GM21825 (cell line): ENCODE data around the gene CTF1.
"Not testable (repeated sequence)": the region's sequence is repeated elsewhere in the genome, so short reads cannot be mapped to it uniquely, and the experiment has no call there.

ENCODE experiments used
- ATAC-seq: cut with Tn5 transposase; IDR thresholded peaks from one replicate; pipeline ENCODE4 v1.9.1; 2021; ENCODE audit warnings: mild to moderate bottlenecking, moderate library complexity; ENCODE audit not compliant: unreplicated experiment

Gene CTF1

DNA sequence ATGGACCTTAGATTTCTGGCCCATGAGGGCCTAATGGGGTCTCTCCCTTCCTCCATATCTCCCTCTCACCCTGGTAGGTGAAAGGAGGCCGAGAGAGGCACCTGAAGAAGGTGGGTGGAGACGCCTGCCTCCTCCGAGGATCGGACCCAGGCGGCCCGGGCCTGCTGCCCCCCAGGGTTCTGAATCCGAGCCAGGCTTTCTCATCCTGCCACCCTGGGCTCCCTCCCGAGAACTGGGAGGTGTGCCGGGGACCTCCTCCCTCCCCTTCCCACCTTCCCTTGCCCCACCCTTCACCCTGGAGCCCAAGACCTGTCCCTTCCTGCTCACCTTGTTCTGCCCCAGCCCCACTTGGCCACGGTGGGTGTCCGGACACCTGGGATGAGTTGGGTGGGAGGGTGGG lies 32.0 kb downstream of the CTF1 start:
- ATAC-seq: no peak

DNA sequence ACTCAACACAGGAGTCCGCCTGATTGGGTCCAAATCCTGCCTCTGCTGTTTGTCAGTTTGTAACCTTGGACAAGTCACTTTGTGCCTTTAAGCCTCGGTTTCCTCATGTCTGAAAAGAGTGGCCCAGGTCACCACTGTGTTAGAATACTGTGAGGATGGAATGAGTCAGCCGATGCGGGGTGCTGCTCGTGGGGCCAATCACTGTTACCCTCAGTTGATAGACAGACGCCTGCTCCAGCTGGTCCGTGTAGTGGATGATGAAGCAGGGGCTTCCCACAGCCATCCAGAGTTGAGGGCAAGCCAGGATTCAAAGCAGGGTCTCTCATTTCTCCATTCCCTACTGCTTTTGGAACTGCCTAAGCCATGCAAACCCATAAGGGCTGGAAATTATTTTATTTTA lies 32.8 kb downstream of the CTF1 start:
- no peak for ATAC-seq

DNA sequence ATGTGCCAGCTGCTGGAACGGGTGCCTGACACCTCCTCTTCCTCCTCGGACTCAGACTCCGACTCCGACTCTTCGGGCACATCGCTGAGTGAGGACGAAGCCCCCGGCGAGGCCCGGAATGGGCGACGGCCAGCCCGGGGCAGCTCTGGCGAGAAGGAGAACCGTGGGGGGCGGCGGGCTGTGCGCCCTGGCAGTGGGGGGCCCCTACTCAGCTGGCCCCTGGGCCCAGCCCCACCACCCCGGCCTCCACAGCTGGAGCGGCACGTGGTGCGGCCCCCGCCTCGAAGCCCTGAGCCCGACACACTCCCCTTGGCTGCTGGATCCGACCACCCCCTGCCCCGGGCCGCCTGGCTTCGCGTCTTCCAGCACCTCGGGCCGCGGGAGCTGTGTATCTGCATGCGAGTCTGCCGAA lies 33.8 kb downstream of the CTF1 start:
- no peak for ATAC-seq

DNA sequence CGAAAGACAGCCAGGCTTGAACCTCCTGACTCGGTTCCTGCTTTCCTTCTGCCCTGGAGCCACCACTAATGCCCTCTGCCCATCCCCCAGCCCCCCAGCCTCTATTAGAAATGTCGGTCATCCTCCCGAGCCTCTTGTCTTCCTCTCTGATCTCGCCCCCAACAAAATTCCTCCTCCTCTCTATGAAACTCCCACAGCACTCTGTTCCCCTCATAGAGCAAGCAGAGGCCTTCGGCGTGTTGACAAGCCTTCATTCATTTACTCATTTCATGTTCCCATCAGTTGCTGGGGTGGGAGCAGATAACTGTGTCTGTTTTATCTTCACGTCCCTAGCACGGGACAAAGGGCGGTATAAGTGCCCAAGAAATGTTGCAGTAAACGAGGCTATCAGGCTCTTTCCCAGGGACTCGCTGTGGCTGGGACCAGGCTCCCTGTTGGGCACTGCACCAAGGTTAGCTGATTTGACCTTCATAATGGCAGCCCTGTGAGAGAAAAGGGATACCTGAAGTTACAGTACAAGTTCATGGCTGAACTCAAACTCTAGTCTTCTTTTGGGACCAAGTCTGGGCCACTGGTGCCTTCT lies 34.7 kb downstream of the CTF1 start:
- no peak for ATAC-seq

DNA sequence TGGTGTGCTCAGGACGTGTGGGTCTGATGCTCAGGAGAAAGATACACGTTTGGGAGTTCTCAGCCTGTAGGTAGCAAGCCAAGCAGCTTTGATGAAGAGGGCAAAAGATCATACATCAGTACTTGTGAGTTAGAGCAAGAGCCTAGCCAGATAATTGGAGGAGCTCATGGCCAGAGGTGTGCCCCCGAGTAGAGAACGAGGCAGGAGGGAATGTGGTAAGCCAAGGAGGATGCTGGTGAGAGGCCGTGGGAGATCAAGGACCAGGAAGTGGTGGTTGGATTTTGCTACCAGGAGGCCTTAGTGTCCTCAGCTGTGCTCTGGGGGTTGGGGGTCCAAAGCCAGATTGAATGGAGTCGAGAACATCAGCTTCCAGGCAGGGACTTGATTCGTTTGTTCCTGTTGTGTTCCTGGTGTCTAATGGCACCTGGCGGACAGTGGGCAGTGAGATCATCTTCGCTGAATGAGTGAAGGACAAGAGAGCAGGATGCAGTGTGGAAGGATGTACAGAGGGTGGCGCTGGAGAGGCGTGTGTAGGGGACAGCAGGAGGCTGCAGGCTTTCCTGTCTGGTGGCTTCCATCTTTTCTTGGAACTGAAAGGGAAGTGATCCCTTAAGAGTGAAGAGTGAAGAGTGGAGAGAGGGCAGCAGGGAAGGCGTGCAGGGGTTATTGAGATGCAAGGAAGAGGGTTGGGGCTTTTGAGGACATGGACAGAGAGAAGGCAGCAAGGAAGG lies 38.6 kb downstream of the CTF1 start:
- ATAC-seq: no peak

DNA sequence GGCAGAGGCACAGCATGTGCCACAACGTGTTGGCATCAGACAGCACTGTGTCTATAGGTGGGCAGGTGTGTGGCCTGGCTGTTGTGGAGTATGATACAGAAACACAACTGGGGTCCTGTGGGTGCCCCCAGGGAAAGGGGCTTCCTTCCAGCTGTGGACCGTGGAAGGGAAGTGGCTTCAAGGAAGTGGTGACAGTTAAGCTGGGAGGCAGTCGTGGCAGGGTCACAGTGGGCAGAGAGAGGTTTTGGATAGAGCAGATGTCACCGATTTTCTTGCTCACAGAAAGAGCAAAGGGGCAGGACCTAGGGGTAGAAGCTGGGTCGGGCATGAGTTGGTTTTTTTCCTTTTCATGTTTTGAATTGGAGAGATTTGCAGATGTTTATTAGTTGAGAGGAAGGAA lies 41.3 kb downstream of the CTF1 start:
- no peak for ATAC-seq

DNA sequence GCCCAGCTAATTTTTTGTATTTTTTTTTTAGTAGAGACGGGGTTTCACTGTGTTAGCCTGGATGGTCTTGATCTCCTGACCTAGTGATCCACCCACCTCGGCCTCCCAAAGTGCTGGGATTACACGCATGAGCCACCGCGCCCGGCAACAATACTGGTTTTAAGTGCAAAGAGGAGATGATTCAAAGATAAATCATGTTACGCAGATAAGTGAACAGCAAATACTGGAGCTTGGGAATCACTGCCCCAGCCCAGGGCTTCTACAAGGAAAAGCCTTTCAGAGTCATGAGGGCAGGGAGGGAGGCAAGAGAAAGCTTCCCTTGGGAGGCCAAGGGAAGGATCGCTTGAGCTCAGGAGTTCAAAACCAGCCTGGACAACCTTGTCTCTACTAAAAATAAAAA lies 43.2 kb downstream of the CTF1 start:
- not testable (repeated sequence) for ATAC-seq

DNA sequence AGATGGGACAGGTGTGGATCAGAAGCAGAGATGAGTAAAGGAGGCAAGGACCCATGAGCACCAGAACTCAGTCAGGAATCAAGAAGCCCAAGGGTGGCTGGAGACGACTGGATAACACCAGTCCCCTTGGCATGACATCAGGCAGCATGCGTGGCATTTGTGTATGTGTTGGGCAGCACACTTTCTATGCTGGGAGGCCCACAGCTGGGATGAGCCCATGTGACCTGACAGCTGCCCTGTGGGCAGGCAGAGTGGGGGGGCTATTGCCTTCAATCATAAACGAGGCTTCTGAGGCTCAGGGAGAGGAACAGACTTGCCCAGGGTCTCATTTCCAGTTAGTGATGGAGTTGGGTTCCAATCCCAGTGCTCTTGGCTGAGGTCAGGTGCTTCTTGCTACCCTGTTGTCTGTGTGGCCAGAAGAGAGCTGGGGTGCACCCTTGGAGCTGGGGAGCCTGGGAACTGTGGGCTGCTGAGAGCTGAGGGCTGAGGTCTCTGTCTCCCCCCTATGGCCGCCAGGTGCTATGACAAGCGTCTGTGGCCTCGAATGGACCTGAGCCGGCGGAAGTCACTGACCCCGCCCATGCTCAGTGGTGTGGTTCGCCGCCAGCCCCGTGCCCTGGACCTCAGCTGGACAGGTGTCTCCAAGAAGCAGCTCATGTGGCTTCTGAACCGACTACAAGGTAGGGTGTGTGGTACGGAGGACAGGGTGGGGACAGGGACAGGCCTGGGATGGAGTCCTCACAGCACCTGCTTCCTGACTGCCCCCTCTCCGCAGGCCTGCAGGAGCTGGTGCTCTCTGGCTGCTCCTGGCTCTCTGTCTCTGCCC lies 45.4 kb downstream of the CTF1 start:
- peak; percentile 78 for ATAC-seq

DNA sequence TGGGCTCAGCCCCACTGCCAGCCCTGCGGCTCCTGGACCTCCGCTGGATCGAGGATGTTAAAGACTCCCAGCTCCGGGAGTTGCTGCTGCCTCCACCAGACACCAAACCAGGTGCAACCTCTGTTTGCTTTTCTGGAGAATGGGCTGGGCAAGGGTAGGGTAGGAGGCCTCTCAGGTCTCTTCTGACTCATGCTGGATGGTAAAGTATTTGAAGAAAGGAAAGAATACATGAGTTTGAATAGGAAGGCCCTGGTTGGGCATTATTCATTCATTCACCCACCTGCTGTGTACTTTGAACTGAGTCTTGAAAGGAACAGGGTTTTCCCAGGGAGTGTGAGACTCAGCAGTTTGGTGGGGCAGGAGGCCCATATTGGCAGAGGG lies 46.0 kb downstream of the CTF1 start:
- ATAC-seq: no peak

DNA sequence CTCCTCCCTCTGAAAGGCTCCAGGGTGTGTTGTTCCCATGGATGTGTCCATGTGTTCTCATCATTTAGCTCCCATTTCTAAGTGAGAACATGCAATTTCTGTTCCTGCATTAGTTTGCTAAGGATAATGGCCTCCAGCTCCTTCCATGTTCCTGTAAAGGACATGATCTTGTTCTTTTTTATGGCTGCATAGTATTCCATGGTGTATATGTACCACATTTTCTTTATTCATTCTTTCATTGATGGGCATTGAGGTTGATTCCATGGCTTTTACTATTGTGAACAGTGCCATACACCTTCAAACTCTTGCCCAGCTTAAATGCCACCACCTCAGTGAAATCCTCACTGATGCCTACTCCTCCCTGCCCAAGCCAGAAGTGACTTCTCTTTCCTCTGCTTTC lies 47.9 kb downstream of the CTF1 start:
- ATAC-seq: no peak

DNA sequence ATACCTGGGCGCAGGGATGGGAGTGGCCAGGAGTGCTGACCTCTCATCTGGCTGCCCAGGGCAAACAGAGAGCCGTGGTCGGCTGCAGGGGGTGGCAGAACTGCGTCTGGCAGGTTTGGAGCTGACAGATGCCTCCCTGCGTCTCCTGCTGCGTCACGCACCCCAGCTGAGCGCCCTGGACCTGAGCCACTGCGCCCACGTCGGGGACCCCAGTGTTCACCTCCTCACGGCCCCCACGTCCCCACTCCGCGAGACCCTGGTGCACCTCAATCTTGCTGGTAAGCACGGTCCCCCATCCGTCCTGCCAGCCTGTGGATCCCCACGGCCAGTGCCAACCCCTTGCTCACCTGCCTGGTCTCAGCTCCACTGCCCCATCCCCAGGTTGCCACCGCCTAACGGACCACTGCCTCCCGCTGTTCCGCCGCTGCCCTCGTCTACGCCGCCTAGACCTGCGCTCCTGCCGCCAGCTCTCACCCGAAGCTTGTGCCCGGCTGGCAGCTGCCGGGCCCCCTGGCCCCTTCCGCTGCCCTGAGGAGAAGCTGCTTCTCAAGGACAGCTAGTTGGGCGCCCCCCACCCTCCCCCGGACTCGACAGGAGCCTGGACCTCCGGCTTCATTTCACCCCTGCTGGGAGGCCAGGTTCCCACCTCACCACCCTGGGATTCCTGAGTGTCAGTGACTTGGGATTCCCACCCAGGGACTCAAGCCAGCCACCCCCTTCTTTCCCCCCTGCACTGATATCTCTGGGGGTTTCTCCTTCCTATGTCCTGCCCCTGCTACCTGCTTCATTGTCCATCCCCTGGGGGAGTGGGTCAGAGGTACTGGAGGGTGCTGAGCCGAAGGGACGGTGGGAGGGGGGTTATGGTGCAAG lies 50.5 kb downstream of the CTF1 start:
- ATAC-seq: no peak

DNA sequence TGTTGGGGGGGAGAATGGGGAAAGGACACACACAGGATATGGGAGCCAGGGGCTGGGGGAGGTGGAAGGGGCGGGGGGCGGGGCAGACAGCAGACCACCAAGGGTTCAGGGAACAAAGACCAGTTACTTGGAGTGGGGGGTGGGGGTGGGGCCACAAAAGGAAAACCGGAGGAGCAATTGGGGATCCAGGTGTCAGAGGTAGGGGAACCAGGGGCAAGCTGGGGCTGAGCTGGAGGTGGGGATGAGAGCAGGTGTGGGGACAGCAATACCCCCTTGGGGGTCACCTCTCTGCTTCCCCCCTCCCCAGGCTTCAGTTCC lies 51.1 kb downstream of the CTF1 start:
- no peak for ATAC-seq

DNA sequence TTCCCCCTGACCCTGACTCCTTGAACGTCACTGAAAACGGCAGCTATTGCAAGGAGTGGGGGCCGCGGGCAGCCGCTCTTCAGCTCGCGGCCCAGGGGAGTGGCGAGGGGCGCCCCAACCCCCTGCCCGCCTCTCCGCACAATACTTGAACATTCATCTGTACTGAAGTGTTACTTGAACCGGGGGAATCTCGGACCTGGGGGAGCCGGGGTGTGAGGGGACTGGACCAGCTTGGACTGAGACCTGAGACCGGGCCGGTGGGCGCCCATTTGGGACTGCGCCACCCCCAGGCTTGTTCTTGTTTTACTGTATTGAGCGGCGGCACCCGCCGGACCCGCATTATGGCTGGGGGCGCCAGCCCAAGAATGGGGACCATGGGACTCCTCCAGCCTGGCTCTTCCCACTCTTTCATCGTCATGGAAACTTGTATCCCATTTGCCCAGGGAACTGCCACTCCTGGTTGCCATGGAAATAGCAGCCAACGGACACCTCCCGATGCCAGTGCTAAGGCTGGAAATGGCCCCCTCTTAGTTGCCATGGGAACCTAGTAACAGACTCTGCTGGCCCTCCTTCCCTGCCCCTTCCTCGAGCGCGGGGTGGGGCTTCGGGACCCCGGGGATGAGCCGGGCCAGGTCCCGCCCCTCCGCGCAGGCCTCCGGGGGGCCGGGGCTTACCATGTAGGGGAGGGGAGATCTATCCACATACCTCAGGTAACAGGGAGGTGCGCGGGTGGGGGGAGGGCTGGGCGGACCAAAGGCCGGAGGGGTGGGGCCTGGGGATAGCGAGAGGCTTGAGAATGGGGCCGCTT lies 51.6 kb downstream of the CTF1 start:
- no peak for ATAC-seq

DNA sequence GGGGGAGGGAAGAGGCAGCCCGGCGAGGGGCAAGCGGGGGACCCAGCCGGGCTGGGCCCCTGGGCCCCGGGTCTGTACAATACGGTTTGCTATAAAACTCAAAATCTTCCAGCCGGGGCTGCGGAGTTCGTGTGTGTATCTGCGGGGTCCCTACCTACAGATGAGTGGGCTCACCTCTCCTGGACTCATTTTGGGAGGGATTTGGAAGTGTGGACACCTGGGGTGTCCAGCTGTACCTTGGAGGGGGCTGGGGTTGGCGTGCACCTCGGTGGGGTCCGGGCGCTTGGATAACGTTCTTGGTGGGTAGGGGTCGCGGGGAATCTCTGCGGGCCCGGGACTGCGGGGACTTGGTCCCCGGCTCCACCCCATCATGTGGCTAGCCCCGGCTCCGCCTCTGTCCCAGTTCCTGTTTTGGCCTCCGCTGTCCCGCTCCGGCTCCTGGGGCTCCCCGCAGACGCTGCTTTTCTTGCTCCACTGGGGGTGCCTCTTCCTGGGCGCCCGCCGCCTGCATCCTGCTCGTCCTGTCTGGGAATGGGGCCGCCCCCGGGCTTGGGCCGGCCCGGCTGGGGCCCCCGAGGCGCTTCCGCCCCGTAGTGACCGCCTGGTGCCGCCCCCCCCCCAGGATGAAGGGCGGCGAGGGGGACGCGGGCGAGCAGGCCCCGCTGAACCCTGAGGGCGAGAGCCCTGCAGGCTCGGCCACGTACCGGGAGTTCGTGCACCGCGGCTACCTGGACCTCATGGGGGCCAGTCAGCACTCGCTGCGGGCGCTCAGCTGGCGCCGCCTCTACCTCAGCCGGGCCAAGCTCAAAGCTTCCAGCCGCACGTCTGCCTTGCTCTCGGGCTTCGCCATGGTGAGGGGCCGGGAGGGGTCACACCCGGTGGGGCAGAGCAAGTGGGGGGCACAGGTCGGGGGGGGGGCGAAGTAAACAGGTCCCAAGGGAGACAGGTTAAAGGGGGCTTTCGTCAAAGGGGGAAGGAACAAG lies 52.5 kb downstream of the CTF1 start, which contains the start of gene ORAI3:
Gene ORAI3 (plus strand): TSS at position 402 of the 983 bp plus-strand sequence. CDS start 222 bp downstream, at position 624.
- ATAC-seq: peak; percentile 55

DNA sequence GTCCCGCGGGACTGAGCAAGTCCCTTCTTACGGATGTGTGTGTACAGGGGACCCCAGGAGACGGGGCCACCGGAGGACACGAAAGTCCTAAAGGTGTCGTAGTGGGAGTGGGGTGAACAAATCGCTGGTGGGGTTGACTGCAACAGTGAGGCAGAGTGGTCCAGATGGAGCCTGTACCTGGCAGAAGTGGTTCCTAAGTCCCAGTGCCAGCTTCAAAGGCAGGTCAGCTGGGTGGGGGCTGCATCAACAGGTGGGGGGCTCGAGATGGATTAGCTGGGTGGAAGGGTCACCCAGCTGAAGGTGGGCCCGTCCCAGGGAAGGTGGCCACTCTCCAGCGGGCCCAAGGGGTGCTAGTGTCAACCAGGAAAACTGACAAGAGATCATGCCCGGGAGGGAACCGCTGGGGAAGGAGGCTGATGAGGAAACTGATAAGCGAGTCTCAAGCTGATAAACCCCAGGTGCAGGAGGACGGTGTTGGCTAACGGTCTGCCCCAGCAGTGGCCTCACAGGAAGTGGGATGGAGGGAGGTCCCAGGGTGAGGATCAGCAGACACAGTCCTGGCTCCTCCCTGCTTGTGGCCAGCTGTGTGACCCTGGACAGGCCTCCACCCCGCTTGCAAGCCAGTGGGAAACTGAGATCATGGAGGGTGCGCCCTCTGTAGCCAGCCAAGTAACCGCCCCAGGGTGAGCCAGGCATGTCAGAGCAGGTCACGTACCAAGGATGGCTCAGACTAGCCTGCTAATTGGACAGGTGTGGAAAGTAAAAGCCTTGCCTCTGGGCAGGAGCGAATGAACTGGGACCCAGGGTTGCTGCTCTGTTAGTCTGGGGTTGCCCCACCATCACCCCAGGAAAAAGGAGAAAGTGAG lies 53.5 kb downstream of the CTF1 start:
- peak; percentile 52 for ATAC-seq

DNA sequence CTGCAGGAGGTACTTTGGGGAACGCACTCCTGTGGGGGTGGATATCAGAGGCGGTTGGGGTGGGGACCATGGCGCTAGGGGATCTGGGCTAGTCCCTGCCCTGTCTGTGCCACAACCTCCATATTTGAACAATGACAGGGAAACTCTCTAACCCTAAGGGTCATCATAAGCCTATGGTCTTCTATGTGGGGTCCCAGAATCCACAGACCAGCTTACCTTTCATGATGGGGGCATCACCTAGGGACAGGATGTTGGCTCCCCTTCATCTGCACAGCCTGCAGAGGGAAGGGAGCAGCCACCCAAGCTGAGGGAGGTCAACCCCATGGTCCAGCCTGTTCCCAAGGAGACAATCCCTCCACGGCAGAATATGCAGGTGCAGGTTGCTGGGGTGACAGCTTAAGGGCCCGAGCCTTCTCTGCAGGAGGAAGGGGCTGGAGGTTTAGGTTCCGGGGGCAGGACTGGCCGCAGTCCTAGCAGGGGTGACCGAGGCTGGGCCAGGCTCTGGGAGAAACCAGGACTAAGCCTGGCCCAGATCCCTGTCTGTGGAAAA lies 54.2 kb downstream of the CTF1 start:
- no peak for ATAC-seq

DNA sequence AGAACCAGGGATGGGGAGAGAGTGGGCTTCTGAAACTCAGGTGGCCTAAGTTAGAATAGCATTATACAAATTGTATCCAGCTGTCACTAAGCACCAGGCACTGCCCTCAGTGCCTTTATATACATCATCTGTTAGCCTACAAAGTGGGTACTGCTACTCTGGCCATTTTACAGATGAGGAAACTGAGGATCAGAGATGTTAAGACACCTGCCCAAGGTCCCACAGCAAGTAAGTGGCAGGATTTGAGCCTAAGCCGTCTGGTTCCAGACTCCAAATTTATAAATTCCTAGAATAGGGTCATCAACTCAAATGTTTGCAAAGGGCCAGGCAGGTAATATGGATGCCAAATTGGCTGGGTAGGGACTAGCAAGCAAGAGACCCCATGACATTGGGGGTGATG lies 54.8 kb downstream of the CTF1 start:
- ATAC-seq: no peak

DNA sequence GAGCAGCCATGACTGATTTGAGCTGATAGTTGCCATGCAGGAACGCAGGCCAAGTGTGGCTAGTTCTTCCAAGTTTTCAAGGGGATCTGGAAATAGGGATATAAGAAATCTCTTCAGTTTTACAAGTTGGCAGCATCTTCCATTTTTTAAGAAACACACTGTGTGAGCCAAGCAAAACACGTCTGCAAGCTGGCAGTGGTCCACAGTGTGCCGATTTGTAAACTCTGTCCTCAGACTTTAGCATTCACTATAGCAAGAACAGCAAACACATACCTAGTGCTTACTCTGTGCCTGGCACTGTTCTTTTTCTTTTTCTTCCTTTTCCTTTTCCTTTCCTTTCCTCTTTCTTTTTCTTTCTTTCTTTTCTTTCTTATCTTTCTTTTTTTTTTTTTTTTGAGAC lies 55.3 kb downstream of the CTF1 start:
- no peak for ATAC-seq
